ENCODE data around the gene HIBADH.
"Not testable (repeated sequence)": the region's sequence is repeated elsewhere in the genome, so short reads cannot be mapped to it uniquely, and the experiment has no call there.

The HIBADH gene

DNA sequence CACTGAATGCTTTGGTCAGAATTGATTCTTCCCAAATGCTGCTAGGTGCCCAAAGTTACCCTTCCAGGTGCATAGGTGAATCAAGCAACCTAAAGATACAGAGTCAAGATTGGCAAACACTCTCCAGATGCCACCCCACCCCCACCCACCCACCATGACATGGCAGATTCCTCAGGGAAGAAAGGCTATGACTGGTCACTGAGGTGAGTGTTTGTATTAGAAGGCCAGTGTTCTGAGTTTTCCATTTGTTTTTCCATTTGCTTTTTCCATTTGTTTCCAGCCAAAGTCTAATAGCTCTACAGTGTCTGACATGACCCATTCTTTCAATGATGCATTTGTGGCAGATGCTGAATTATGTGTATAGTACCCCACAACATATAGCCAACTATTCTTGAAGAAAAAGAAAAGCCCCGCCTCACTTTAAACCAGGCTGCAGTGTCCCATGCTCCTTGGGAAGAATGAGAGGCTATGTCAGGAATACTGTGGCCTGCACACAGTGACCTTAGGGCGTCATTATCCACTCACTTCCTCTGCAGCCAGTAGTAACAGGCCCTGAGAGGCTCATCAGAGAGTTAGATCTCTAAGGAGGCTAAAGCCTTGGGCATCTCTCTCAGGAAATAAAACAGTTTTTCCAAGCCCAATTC, 16.1 kb upstream of the HIBADH start:
- DNase-seq, result no peak

- no peak for DNase-seq
Observed at GRCh38 chr7:27677912-27678612, 15.4 kb upstream of the HIBADH start.

- not testable (repeated sequence) for DNase-seq
Observed at GRCh38 chr7:27674126-27674525, 11.4 kb upstream of the HIBADH start.

- no peak for DNase-seq
Observed at GRCh38 chr7:27671675-27672074, 9.0 kb upstream of the HIBADH start.

DNA sequence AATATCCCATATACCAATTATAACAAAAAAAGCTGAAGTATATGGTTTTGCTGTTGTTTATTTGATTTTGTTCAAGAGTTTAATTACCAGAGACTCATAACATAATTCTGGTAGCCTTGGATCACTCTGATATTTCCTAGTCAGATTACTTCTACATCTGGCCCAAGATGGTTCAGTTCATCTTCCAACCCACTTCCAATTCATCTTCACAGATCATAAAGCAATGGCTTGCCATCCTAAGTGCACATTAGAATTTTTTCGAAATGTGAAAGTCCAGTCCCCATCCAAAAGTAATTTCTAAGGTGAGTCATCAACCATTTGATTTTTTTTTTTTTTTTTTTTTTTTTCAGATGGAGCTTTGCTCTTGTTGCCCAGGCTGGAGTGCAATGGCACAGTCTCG, 8.0 kb upstream of the HIBADH start:
- no peak for DNase-seq

DNA sequence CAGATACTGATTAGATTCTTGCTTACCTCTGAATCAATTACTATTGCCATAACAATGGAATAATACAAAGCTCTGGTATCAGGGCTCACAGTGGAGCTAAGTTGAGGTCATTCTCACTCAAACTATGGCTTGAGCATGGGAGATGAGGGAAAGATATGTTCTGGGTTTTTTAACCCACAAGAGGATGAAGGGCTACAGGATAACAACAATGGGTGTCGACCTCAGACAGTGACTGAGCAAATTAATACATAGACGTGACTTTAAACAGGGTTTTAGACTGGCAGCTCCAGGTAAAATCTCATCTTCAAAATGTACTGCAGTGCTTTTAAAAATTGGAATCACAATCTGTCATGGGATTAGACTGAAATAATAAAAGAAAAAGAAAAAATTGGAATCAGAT, 7.5 kb upstream of the HIBADH start:
- DNase-seq, result no peak

GRCh38 chr7:27665531-27665930, 2.8 kb upstream of the HIBADH start:
- no peak for DNase-seq

GRCh38 chr7:27663989-27664331, 1.3 kb upstream of the HIBADH start:
- no peak for DNase-seq

DNA sequence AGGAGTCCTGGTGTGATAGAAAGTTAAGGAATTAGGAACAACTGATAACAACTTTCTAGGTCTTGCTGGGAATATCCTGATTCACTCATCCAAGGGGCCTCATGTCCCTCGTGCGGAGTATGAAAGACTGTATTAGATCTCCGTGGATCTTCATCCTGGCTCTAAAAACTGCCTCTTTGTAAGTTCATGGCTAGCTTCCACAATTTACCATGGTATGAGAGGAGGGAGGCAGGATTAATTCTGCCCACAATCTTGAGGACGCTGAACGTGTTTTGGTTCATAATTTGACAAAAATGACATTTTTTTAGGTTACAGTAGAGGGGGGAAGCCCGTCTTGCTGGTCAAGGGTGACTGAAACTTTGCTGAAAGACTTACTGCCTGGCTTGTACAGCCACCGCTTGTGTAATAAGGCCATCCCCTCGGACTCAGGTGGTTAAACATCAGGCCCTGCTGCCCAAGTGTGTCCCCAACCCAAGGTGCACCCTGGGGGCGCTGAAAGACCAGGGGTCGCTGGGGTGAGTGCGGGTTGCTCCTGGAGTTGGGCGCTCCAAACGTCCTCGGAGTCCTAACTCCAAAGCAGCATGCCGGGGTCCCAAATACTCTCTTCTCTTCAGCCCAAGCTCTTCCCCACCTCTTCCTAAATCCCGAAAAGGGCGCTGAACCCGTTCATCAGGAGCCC, 733 bp downstream of the HIBADH start:
- DNase-seq, result peak; percentile 1

GRCh38 chr7:27656724-27657123, 6.0 kb downstream of the HIBADH start:
- no peak for DNase-seq

DNA sequence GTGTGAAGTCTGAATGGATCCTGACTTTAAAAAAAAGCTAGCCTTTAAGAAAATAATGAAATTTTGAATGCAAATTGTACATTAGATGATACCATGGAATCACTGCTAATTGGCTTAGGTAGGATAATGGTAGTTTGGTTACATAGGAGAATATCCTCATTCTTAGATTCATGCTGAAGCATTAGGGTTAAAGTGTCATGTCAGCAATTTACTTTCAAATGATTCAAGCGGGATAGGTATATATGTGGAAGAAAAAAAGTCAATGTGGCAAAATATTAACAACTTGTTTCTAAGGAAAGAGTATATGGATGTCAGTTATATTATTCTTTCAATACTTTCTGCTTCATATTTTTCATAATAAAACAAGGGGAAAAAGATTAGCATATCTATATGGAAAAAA, 7.5 kb downstream of the HIBADH start:
- DNase-seq, result no peak

DNA sequence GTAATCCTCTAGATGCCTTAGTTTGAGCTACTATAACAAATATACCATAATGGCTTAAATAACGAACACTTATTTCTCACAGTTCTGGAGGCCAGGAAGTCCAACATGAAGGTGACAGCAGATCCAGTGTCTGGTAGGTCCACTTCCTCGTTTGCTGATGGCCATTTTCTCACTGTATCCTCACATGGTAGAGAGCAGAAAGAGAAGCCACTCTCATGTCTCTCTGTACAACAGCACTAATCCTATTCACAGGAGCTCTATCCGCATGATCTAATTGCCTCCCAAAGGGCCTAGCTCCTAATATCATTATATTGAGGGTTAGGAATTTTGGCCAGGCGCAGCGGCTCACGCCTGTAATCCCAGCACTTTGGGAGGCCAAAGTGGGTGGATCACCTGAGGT, 10.2 kb downstream of the HIBADH start:
- DNase-seq, result no peak

DNA sequence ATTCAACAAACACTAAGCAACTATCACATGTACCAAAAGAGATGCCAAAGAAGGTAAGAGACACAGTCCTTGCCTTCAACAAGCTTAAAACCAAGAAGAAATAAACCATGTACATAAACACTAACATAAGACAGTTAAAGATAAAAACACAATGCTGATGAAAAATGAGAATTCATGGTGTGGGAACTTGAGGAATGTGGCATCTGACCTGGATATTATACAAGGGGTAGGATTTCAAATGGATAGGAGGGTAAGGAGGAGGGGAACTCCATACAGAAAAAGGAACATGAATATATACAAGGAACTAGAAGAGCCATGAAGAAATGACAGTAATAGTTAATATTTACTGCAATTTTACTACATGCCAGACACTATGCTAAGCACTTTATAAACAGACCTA, 11.0 kb downstream of the HIBADH start:
- DNase-seq, result no peak

- DNase-seq, result no peak
Observed at GRCh38 chr7:27650283-27650682, 12.4 kb downstream of the HIBADH start.

- DNase-seq, result no peak
Observed at GRCh38 chr7:27647489-27647888, 15.2 kb downstream of the HIBADH start.

- no peak for DNase-seq
Observed at GRCh38 chr7:27647046-27647445, 15.6 kb downstream of the HIBADH start.

DNA sequence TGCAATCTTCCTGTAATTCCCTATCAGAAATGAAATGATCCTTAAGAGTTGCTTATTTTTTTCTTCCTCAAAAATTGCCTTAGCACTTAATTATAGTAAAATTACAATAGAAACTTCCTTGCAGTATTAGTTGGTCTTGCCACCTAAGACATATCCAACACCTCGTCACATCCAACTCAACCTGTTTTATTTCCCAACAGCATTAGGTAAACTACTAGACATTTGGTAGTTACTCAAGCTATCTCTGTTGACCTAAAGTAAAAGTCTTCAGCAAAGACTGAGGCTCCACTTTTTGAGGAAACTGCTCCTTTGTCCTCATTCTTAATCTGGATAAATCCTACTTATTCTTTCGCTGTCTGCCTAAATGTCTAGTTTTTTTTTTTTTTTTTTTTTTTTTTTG, 20.4 kb downstream of the HIBADH start:
- no peak for DNase-seq

- DNase-seq, result no peak
Observed at GRCh38 chr7:27641581-27642230, 21.0 kb downstream of the HIBADH start.

DNA sequence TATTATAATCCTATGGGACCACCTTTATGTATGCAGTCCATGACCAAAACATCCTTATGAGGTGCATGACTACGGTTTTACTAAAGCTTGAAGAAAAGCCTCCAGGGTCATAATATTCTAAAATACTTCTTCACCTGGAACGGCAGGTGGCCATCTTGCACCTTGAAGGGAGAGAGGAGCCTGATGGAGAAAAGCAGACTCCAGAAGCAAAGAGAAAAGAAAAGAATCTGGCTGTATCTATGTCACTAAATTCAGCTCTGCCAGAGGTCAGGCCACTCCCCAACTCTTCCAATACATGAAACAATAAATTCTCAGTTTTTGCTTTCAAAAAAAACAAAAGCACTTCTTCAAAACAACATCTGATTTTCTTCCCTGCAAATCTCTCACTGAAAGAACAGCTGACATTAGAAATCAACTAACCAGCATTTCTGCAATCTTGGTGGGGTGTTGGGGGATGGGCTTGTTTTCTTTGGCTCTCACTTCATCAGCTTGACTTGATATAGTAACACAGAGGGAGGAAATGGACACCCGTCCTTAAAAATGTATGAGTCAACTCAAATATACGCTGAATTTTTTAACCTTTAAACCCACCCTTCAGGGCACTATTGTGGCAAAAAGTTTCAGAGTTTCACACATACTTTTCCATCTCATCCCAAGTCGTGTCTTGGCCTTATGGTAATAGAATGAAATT, 21.7 kb downstream of the HIBADH start:
- no peak for DNase-seq

- no peak for DNase-seq
Observed at GRCh38 chr7:27639851-27640250, 22.8 kb downstream of the HIBADH start.

DNA sequence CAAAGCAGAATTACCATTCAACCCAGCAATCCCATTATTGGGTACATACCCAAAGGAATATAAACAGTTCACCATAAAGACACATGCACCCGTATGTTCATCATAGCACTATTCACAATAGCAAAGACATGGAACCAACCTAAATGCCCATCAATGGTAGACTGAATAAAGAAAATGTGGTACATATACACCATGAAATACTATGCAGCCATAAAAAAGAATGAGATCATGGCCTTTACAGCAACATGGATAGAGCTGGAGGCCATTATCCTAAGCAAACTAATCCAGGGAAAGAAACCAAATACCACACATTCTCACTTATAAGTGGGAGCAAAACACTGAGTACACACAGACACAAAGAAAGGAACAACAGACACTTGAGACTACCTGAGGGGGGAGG, 23.6 kb downstream of the HIBADH start:
- DNase-seq, result not testable (repeated sequence)

- no peak for DNase-seq
Observed at GRCh38 chr7:27636326-27637006, 26.2 kb downstream of the HIBADH start.

DNA sequence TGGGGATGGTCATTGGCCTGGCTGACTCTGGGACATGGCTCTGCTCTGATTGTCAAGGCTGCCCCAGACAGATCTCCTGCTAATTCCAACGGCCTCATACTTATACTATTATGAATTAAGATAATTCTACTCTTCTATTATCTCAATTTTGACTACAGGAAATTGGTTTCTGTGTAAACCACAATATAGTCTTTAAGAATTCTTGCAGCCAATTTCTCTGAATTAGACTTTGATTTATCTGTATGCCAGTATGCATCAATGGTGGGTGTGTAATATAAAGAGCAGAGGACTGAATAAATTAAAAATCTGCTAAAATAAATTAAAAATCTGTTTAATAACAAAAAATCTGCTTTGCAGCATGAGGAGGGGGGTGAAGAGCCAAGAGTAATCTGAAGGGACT, 27.0 kb downstream of the HIBADH start:
- no peak for DNase-seq
